NCI-H1048 (cell line): ENCODE data around the gene GNAQ.

Experiments used
- DNase-seq: peaks from one replicate; lab custom pipeline; 2025; lab: John Stamatoyannopoulos, UW

Gene GNAQ

DNA sequence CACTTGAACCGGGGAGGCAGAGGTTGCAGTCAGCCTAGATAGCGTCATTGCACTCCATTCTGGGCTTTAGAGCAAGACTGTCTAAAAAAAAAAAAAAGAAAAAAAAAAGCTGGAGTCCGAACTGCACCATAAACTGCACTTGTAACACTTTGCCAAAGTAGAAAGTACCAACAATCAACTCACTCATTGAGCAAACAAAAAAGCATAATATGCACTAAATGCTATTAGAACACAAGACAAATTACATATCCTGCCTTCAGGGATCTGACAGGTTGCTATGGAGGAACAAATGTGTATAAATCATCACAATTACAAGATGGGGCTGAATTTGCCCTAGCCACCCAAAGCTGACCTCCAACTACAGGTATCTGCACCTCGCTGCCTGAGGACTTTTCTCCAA, 27.9 kb downstream of the GNAQ start:
- no peak for DNase-seq

DNA sequence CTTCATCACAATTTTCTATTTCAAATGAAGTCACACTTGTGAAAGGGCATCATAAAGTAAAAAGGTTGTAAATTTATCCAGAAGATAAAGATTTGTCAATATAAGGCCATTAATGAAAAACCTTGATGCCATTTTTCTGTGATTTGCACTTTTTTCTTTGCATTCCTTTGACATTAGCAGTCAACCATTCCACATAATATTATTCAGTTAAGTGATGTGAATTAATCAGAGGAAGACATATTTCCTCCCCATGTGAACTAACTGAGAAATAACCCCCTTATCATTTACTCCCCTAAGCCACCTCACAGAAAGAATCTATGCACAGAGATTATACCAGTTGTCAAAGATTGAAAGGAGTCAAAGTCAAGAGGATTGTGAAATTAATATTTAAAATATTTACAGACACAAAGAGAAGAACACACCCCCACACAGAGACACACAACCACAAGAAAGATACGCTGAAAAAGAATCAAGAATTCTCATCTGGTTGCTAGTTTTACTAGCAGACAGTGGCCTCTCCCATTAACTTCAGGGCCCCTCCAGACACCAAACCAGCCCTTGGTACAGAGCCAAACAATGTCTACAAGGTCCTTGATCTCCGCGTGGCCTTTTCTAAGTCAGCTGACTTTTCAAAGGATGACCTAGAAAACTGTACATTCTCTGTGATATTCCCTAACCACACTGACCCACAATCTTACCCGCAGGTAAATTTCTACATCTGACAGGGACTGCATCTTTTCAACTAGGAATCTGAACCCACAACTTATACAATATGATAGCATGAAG, 29.5 kb downstream of the GNAQ start:
- no peak for DNase-seq

DNA sequence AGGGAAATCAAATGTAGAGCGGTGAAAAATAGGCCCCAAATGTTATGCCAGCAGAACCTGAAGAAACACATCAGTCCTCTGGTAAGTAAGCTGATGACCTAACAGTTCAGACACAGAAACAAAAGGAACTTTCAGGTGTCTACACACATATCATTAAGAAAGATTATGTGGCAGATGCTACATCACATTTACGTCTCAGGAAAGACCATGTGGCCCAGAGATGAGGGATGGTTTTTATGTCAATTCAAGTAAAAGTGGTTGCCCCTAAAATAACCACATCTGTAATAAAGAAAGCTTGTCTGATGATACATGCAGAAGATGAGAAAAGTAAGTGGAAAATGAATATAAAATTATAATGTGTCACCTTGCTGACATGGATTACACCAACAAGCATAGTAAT, 31.4 kb downstream of the GNAQ start:
- no peak for DNase-seq

DNA sequence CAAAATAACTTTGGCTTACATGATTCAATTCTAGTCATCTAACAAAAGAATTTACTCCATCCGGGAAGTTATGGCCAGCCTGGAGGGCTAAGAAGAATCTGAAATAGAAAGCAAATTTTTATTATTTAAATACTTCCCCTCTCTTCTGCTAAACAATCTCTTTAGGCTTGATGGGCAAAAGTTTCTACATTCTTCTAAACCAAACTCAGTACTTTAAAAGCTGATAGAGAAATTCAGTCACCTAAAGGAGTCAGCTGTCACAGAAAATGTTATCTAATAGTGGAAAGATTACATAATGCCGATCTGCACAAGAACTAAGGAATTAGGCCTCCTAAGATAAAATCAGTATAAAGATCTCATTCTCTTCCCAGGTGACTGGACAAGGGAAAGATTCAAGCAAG, 32.4 kb downstream of the GNAQ start:
- no peak for DNase-seq

DNA sequence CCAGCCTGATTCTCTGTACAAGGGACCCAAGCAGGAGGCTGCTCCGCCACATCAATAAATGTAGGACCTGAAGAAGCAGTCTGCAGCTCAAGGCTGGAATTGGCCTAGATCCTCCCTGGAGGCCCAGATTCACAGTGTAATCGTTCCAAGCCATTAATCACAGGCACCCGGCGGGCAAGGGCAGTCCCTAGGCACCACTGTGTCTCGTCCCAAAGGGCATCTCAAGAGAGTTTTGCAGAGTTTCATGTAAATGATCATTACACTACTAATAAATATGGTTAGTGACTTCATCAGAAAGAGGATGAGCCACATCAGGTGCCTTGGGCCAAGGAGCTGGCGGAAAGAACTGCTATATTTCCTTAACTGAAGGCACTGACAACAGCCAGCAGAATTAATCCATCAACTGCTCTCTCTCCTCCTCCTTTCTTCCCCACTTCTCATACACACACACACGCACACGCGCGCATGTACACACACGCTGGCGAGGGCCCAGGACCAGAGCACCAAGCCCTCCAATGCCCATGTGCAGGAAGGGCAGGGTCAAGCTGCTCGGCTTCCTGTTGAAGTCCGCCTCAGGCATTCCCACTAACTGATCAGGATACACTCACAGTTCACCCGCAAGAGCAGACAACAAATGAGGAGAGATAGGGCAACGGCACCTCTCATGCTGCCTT, 33.9 kb downstream of the GNAQ start:
- no peak for DNase-seq

DNA sequence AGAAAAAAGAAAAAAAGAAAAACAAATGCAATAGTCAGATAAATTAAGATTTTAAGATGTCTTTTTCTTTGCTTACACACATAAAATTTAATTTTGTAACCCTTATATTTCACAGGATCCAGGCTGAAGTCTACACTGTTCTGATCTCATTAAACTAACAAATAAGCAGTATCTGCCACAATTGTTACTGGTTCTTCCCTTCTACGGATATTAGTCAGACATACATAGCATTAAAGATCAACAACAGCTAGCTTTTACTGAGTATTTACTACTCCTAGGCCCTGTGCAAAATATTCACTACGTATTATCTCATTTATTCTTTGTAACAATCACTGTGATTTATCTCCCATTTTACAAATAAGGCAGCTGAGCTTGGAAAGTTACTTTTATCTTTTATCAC, 34.9 kb downstream of the GNAQ start:
- no peak for DNase-seq

DNA sequence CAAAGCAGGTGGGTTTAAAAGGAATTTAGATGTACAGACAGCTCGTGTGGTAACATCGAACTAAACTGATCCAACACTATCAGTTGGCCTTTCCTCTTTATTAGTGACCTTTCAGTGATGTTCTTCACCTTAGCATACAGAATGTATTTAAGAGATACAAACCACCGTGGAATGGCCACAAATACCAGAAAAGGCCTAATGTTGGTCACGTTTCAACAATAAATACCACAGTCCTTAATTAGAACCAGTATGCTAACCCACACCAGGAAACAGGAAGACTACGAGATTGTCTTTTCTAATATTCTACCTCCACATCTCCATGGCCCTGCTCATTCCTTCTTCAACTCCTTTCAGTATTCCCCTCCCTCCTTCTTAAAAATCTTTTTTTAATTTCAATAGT, 40.4 kb downstream of the GNAQ start:
- no peak for DNase-seq

DNA sequence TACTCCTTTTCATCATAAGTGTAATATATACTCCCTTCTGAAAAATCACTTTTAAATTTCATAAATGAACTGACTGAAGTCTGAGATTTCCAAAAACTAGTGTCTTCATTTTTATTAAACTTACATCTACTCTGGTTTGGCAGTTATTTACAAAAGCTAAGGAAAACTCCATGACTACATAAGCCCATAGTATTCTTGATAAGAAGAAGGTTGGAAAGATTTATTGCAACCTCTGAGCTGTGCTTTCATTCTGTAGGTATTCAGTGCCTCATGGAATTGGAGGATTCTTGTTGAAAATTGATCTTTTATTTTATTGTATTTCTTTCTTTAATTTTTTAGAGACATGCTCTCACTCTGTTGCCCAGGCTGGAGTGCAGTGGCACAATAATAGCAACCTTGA, 41.7 kb downstream of the GNAQ start:
- DNase-seq, result no peak

DNA sequence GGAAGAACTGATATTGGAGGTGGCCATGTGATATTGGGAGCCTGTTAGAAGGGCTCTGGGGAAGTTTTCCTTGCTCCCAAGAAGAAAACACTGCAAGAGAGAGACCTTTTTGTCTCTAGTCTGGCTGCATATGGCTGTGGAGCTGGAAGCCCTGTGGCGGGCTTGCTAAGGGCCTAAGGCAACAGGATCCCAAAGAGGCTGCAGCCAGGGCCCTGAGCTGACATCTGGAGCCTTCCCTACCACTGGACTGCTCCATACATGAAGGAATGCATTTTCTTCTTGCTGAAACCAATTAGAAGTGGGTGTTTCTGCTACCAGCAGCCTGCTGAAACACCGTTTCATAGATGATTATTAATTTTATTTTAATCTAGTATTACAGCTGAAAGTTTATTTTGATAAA, 42.2 kb downstream of the GNAQ start:
- DNase-seq, result no peak

DNA sequence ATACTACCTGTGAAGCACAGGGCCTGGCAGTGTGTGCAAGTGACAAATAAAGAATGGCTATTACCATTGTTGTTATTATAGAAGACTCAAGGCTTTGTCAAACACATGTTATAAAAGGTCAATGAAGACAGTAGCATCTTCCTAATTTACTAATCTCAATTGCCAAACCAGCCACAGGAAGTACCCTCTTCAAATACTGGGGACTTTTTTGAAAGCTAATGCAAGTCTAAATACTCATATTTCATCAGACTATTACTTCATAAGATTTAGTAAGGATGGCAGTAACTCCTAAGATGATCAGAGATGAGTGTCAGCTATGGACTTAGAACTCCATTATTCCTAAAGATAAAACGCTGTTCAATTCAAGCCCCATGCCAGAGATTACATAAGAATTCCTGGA, 43.0 kb downstream of the GNAQ start:
- DNase-seq, result no peak

DNA sequence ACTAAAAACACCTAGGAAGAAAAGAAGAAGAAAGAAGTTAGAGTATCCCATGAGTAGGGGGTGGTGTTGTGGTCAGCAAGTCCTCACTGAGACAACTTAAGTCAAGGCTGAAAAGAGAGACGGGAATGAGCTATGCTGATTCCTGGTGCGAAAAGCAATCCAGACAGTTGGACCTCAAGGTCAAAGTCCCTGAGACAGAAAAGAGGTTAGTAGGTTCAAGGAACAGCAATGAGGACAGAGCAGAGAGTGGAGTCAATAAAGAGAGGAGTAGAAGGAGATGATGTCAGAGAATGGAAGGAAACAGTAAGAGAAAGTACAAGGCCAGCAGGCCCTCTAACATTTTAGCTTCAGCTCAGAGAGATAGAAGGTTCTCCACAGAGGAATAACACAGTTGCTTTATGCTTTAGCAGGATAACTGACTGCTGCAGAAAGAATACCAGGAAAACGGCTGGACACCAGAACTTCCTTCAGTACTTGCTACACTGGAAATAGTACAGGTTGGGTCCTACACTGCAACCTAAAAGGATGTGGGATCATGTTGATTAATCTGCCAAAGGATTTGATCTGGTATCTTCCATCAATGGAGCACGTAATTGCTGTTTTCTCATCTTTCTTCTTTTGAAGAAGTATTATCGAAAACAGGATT, 43.6 kb downstream of the GNAQ start:
- no peak for DNase-seq

DNA sequence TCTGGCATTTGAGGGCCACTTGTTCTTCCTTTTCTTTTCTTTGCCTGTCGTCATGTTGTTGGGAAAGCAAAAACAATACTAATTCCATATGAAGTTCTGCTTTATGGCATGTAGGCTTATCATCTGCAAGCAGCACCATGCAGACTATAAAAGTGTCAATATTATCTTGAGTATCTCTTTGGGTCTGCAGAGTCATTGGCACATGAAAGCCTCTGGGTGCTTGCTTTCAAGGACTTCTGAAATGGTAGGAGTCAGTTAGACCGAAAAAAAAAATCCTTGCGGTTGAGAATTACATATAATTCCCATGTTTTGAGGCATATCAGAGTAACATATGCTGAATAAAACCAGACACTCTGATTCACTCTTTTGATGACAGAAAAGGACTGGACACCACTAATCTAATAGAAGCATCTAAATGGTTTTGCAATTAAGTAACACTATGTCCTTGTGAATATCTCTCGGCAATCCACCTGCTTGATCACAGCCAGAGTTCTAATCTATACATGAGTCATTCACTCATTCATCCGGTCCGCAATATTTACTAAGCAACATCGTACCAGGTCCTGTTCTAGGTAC, 44.4 kb downstream of the GNAQ start:
- no peak for DNase-seq

DNA sequence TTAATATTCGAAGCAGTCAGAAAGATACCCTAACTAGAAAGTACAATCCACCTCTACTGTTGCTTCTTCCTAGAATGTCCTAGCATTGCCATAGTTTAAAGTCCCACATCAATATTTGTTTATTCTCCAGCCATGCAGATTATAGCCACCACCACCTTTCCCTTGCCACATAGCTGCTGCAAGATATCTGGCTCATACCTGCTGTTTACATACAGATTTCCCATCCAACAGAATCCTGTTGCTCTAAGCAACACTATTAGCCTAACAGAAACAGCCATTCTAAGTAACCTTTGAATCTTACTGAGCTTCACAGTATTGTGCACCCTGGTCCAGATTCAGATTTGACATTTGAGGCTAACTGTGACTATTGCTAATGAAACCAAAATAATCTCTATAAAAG, 45.6 kb downstream of the GNAQ start:
- DNase-seq, result no peak

DNA sequence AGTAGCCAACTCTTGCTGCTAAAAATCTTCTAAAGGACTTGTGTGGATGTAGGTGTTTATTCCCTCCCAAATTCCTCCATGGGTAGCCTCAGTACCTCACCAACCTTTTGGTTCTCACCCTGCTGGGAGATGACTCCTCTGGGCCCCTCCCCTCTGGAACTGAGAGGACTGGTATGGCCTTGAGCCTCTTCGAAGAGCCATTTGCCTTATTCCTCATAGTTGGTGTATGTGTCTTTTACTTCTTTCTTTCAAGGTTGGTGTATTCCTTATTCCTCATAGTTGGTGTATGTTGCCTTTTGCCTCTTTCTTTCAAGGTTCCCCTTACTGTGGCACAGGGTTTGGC, 48.3 kb downstream of the GNAQ start:
- DNase-seq, result no peak

DNA sequence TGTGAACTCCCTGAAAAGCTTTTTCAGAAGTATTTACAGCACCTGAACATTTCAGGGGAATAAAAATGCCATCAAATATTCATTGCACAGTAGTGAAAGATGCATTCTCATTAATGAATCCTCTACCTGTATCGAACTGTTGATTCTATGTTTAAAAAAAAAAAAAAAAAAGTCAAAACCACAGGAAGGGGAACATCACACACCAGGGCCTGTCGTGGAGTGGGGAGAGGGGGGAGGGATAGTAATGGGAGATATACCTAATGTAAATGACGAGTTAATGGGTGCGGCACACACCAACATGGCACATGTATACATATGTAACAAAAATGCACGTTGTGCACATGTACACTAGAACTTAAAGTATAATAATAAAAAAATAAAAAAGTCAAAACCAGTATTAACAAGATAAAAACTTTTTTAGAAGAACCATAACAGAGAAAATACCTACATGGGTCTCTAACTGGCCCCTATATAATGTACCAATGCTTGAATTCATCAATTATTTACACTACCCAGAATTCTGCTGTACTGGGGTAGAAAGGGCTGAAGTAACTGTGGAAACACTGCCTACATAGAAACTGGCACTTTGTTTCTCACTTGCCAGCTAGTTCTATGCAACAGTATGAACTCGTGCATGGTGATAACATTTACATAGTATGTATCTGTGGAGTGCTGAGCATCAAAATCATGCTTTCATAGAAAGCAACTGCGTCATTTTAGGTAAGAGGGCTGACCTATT, 48.9 kb downstream of the GNAQ start:
- no peak for DNase-seq

DNA sequence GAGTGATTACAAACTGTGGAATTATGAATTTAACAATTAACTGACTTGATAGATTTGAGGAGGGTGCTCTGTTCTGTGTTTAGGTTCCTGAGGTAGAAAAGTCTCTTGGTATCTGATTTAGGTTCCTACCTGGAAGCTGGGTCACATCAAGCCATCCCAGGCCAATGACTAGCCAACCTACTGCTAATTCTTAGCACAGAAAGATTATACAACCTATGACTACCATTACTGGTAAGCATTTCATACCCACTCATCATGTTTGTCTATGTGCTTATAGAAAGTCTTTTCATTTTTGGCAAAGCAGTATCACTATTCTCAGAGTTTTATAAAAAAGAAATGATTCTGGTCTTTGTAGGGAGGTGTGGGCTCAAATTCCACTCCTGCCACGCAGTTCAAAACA, 49.7 kb downstream of the GNAQ start:
- DNase-seq, result no peak

DNA sequence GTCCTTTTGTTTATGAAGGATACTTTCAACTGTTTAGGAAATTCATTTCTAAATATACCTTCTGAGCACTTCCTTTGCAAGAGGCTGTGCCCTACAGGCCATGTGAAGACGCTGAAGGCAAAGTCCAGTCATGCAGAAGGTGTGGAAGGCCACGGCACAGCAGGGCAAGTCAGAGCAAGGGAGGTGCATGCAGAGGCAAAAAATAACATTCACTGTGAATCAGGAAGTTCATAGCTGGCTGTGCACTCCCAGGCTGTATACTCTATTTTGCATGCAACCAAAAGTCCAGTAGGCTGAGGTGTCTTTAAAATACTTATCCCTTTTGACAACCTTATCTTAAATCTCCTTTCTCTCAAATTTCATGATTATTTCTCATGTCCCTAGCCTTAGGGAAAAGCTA, 50.3 kb downstream of the GNAQ start:
- no peak for DNase-seq

DNA sequence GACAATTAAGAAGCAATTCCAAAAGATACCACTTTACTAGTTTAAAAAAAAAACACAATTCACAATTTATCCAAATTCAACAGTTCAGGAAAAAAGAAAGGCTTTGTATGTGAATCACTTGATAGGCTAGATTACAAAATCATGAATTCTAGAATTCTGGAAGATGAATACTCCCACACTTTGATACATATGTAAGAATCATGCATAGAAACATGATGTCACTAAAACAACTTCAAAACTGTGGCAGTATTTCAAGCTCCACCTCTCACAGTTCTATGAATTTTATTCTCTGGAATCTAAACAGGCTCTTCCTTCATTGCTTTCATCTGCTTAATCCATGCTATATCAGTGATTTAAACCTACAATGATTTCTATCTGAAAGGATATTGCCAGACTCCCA, 51.0 kb downstream of the GNAQ start:
- DNase-seq, result no peak

DNA sequence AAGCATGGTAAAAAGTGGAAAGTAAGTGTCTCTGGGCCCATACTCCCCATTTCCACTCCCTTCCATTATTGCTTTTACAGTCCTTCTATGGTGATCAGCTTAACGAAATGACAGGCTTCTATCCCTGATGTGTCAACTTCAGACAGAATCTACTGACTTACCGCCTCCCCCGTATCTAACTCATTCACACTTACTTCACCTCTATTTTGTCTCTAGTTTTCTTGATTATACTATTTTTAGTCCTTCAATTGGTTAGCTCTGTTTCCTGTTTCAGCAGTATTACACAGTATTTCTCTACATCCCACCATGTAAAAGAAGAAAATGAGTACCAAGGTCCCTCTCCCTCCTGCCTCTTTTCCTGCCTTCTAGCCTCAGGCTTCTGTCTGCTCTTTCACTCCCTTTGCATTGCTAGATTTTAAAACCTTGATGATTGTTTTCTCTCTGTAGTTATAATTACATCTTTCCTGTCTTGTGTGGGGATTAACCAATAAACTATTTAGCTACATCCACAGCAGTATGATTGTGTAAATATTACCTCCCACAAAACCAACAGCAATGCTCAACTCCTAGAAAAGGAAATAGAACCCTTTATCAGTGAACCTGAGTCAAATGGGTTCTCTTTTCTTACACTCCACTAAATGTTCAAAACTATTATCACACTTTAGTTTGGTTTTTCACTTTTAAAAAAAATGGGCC, 53.4 kb downstream of the GNAQ start:
- DNase-seq, result no peak

DNA sequence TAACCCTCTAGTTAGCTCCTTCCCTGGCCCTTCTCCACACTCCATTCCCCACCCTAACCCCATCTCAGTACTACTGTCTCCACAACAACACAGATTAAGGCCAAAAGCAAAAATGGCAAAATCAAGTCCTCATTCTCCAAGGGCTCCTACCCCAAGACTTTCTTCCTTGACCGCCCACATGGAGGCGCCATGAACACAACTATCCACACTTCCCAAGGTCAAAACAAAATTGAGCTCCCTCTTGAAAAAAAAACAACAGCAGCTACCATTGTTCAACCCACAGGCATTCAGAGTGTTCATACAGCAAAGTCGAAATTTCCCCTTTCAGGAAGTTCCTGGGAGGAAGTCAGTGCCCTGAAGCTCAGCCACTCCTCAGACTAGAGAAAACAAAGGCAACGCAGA, 54.4 kb downstream of the GNAQ start:
- no peak for DNase-seq

DNA sequence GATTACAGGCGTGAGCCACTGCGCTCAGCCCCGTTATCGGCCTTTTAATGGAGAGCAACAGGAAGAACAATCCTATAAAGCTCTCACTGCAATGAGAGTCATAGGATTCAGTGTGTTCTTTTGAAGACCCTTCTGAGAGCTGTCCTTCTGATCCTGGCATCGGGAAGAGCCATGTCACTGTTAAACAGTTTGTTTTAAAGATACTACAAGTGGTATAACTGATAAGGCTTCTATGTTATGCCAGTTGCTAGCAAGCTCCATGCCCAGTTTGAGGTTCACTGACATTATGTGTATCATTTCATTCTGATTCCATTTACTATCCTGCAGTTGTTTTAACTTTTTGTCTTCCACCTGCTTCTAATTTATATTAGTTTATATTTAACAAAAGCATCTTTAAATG, 55.8 kb downstream of the GNAQ start:
- DNase-seq, result no peak

DNA sequence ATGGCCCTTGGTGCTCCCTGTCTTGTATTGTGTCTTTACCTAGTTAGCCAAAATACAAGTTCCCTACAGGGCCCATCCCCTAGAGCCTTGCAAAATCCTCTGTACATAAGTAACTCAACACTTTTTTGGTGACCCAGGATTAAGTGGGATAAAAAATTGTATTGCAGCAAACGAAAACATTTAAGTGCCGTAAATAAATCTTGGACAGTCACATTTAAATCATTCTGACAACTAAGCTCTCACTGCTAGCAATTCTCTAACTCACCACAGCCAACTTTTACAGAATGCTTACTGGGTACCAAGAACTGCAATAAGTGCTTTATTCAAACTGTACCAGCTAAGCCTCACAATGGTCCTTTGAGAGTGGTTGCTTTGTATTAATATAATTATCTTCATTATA, 56.6 kb downstream of the GNAQ start:
- no peak for DNase-seq
